Astrocyte of the cerebellum (primary cell): ENCODE measurements around the gene PDZRN3.

ENCODE experiments used
- DNase-seq: peaks from one replicate; pipeline ENCODE4 v3.0.0-alpha.2; 2011; ENCODE audit warnings: low read depth
- H3K4me3 ChIP-seq: 2 replicates; pipeline ENCODE4 v1.5.1; 2011; ENCODE audit warnings: mild to moderate bottlenecking, low read depth, low read length, moderate library complexity
- in situ Hi-C: cut with HindIII; loops from 2 replicates; pipeline ENCODE4 v1.10.0; 2017; ENCODE audit warnings: low sequenced_read_pairs
- TF ChIP-seq, protein P1 (sequence below): IDR thresholded peaks from 2 replicates; pipeline ENCODE4 v1.5.1; 2012; ENCODE audit warnings: low read length, low read depth, moderate library complexity, mild to moderate bottlenecking; ENCODE audit errors: missing control alignments

Gene PDZRN3

DNA sequence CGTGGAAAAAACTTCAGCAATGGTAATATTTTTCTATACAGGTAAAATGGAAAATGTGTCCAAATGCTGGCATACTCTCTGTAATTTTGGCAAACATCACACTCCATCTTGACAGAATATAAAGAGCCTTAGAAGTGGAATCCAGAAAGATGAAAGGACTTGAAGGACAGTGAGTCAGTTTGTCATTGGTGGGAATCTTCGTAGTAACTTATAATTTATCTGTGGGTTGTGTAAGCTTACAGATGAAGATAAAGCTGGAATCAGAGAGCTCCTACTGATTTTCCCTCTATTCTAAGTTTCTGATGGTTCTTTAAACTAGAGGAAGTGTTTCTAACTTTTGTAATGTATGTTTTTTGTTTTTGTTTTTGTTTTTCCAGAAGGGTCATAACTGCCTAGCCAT lies 8.7 kb upstream of the PDZRN3 start:
- H3K4me3 ChIP-seq = no peak overlapping the region
- TF ChIP-seq, protein P1, sequence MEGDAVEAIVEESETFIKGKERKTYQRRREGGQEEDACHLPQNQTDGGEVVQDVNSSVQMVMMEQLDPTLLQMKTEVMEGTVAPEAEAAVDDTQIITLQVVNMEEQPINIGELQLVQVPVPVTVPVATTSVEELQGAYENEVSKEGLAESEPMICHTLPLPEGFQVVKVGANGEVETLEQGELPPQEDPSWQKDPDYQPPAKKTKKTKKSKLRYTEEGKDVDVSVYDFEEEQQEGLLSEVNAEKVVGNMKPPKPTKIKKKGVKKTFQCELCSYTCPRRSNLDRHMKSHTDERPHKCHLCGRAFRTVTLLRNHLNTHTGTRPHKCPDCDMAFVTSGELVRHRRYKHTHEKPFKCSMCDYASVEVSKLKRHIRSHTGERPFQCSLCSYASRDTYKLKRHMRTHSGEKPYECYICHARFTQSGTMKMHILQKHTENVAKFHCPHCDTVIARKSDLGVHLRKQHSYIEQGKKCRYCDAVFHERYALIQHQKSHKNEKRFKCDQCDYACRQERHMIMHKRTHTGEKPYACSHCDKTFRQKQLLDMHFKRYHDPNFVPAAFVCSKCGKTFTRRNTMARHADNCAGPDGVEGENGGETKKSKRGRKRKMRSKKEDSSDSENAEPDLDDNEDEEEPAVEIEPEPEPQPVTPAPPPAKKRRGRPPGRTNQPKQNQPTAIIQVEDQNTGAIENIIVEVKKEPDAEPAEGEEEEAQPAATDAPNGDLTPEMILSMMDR = no peak
- DNase-seq = no peak
- in situ Hi-C loops = no loop called here

DNA sequence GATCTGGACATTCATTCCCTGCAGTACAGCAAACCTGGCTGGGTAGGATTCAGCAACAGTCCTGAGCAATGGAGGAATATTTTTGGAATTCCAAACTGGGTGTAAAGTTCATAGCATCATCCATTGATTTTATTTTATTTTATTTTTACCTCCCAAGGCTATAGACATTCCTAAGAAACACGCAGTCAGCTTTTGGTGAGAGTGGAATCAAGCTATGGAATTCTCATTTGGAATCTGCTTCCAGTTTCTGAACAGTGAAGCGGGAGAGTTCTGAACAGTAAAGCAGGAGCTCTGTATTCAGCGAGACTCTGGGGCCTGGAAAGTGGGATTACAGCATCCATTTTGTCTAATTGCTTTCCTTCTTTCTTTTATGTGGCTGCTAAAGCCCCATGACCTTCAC lies 1.4 kb upstream of the PDZRN3 start:
- DNase-seq = no peak
- in situ Hi-C loops = no loop called here
- TF ChIP-seq, protein P1 = no peak
- no peak overlapping the region for H3K4me3 ChIP-seq

DNA sequence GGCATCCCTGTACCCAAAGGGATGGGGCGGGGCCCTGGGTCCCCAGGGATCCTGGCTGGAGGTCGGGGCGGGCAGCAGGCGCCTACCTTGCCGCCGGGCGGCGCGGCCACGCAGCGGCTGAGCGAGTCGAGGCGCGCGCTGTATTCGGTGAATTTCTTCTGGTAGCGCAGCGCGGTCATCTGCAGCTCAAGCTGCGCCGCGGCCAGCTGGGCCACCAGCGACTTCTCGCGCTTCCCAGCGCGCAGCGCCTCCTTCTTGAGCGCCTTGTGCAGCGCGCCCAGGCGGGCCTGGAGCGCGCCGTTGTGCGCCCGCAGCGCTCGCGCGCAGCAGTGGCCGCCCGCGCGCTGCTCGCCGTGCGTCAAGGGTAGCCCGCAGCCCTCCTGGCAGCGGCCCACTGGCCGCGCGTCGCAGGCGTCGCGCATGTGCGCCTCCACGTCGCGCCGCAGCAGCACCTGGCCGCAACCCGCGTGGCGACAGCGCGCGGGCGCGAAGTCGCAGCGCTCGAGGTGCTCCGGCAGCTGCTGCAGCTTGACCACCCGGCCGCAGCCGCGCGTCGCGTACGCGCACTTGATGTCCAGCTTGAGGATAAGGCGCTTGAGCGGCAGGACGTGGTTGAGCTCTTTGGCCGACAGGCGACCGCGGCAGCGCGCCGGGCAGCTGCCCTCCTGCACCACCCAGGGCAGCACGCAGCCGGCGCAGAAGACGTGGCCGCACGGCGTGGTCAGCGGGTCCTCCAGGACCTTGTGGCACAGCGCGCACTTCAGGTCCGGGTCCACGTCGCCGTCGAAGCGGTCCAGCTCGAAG lies 522 bp downstream of the PDZRN3 start:
- no peak for DNase-seq
- peak overlapping the region; percentile 81 for H3K4me3 ChIP-seq
- in situ Hi-C loops = loop anchor here (25.0 kb wide), 1 partner anchor 112 kb away; no protein-coding TSS in a partner anchor
- TF ChIP-seq, protein P1 = peak; percentile 37

DNA sequence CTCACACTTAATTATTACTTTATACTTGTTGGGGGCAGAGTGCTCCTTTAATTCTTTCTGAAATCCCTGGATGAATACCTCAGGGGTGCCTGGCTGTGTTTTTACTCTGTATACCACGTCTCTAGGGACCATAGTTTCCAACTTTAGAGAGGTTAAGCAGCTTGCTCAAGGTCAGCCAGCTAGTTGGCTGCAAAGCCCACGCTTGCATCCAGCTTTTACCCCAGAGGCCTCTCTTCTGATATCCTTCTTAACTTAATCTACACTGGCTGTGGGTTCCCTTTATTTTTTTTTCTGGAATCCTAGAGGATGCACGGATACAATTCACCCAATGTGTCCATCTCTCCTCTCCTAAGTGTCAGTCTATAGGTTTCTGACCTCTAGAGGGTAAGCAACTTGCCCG lies 1.4 kb downstream of the PDZRN3 start:
- TF ChIP-seq, protein P1 = no peak
- no peak for DNase-seq
- in situ Hi-C loops = loop anchor here (25.0 kb wide), 1 partner anchor 111 kb away; no protein-coding TSS in a partner anchor
- H3K4me3 ChIP-seq = peak overlapping the region; percentile 81

DNA sequence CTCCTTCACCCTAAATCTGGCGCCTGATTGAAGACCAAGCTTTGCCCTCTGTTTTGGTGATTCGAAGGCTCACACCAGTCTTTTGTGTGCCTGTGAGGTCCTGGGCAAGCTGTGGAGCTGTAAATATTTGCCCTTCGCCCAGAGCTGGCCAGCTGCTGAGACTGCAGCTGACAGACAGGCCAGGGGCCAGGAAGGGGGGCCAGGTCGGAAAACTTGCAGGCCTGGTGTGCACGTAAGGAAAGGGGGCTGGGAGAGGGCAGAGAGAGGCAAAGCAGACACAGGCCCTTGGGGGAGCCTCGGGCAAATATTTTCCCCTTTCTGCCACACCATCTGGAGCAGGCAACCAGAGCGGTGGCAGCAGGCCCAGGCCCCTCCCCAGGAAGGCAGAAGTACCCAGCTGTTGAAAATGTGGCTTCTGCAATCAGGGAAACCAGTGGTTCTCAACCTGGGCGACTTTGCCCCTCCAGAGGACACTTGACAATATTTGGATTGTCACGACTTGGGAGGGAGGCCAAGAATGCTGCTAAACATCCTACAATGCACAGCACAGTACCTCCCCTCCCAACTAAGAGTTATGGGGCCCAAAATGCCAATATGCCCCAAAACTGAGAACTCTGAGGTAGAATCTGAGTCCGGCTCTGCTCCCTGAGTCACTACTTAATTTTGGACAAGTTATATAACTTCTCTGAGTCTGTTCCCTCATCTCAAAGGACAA lies 2.5 kb downstream of the PDZRN3 start:
- peak overlapping the region; percentile 81 for H3K4me3 ChIP-seq
- in situ Hi-C loops = loop anchor here (25.0 kb wide), 1 partner anchor 110 kb away; no protein-coding TSS in a partner anchor
- DNase-seq = no peak
- TF ChIP-seq, protein P1 = no peak

DNA sequence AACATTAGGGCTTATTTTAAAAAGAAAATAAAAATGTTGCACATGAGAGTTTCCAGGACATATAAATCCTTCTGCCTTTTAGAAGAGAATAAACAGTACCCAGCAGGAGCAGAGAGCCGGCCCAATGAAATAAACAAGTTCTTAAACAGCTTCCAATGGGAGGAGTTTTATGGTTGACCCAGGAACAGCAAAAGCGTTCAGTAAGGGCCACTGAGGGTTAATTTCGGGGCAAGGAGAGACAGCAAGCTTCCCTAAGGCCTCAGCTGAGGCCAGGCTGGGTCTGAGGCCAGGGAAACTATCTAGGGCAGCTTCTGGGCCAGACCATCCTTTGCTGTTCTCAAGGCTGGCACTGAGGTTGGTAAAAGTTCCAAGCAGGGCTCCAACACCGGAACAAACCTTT lies 3.4 kb downstream of the PDZRN3 start:
- H3K4me3 ChIP-seq = peak overlapping the region; percentile 81
- in situ Hi-C loops = loop anchor here (25.0 kb wide), 1 partner anchor 109 kb away; no protein-coding TSS in a partner anchor
- TF ChIP-seq, protein P1 = no peak
- no peak for DNase-seq
